CD14-positive monocyte (primary cell): Measurements from ENCODE around the gene PUM2. TPM values are rescaled to one million over a fixed set of nuclear protein-coding genes. Genes with fewer than 3 reads are reported as not detected.

Source experiments
- DNase-seq, 3 donors: peaks; one replicate each; pipeline ENCODE4 v3.0.0-alpha.2; 2011 to 2022
- H2AFZ ChIP-seq: 2 replicates; pipeline ENCODE4 v1.6.0; 2012; ENCODE audit warnings: mild to moderate bottlenecking, low read depth, low read length, inconsistent platforms; ENCODE audit not compliant: insufficient read depth, poor library complexity, severe bottlenecking
- H3K27ac ChIP-seq, 2 donors: 1 replicate in 1 of 2; 2 replicates in 1 of 2; pipeline ENCODE4 v1.5.1; 2012 to 2013; ENCODE audit warnings: low read length in 2 of 2, control low read depth in 1 of 2, inconsistent platforms in 1 of 2, low read depth in 1 of 2, mild to moderate bottlenecking in 1 of 2
- H3K27me3 ChIP-seq, 2 donors: one replicate each; pipeline versions ENCODE4 v1.6.0 to v1.6.1; 2011 to 2013; ENCODE audit warnings: low read length in 2 of 2; ENCODE audit not compliant: control insufficient read depth in 2 of 2, insufficient read depth in 2 of 2
- H3K36me3 ChIP-seq, 2 donors: replicated peaks in 1 of 2; 1 replicate in 1 of 2; 2 replicates in 1 of 2; pipeline versions ENCODE4 v1.5.1 to v1.6.1; 2012 to 2013; ENCODE audit warnings: low read length in 2 of 2, control low read depth in 1 of 2, inconsistent platforms in 1 of 2, mild to moderate bottlenecking in 1 of 2; ENCODE audit not compliant: insufficient read depth in 2 of 2, control insufficient read depth in 1 of 2
- H3K4me1 ChIP-seq, 2 donors: 1 replicate in 1 of 2; 2 replicates in 1 of 2; pipeline versions ENCODE4 v1.5.1 to v1.6.1; 2012 to 2013; ENCODE audit warnings: low read length in 2 of 2, control low read depth in 1 of 2, inconsistent platforms in 1 of 2, mild to moderate bottlenecking in 1 of 2, moderate library complexity in 1 of 2; ENCODE audit not compliant: insufficient read depth in 2 of 2, control insufficient read depth in 1 of 2
- H3K4me2 ChIP-seq: replicated peaks from 2 replicates; pipeline ENCODE3; 2012; ENCODE audit warnings: low read length, moderate library complexity, mild to moderate bottlenecking; ENCODE audit not compliant: poor library complexity, severe bottlenecking; ENCODE audit errors: extremely low read depth
- H3K4me3 ChIP-seq, 3 experiments: fragments of 200-600 bp in 1 of 3; sonication (generic) in 1 of 3; replicated peaks in 1 of 3; 1 replicate in 2 of 3; 2 replicates in 1 of 3; pipeline ENCODE4 v1.5.1; 2011 to 2013; ENCODE audit warnings: low read length in 3 of 3, mild to moderate bottlenecking in 3 of 3, control low read depth in 2 of 3, low read depth in 2 of 3, inconsistent platforms in 1 of 3, moderate library complexity in 1 of 3
- H3K79me2 ChIP-seq: 2 replicates; pipeline ENCODE4 v1.6.0; 2012; ENCODE audit warnings: mild to moderate bottlenecking, control low read depth, inconsistent platforms, low read length, moderate library complexity; ENCODE audit not compliant: insufficient read depth
- H3K9ac ChIP-seq: 2 replicates; pipeline ENCODE4 v1.6.0; 2017; ENCODE audit warnings: low read length, mild to moderate bottlenecking; ENCODE audit not compliant: insufficient read depth, poor library complexity, severe bottlenecking
- H3K9me3 ChIP-seq, 2 donors: replicated peaks in 1 of 2; 1 replicate in 1 of 2; 2 replicates in 1 of 2; pipeline versions ENCODE4 v1.5.1 to v1.6.1; 2012 to 2013; ENCODE audit warnings: low read length in 2 of 2, control low read depth in 1 of 2; ENCODE audit not compliant: control insufficient read depth in 1 of 2, insufficient read depth in 1 of 2
- H4K20me1 ChIP-seq: 2 replicates; pipeline ENCODE4 v1.6.0; 2012; ENCODE audit warnings: mild to moderate bottlenecking, low read length, control low read depth, moderate library complexity; ENCODE audit not compliant: insufficient read depth
- H3K27ac Mint-ChIP-seq, 7 donors: one replicate each; pipeline ENCODE4 v1.8.0; 2020; ENCODE audit warnings: mild to moderate bottlenecking in 7 of 7, mixed read lengths in 7 of 7, moderate library complexity in 6 of 7, inconsistent platforms in 2 of 7
- H3K27me3 Mint-ChIP-seq, 3 donors: one replicate each; pipeline ENCODE4 v1.8.0; 2021 to 2022; ENCODE audit warnings: low read depth in 3 of 3, mild to moderate bottlenecking in 3 of 3, mixed read lengths in 3 of 3, moderate library complexity in 3 of 3, inconsistent platforms in 1 of 3
- H3K36me3 Mint-ChIP-seq, 2 donors: one replicate each; pipeline ENCODE4 v1.8.0; 2020; ENCODE audit warnings: mixed read lengths in 2 of 2, inconsistent platforms in 1 of 2, mild to moderate bottlenecking in 1 of 2
- H3K4me1 Mint-ChIP-seq: one replicate; pipeline ENCODE4 v1.8.0; 2020; ENCODE audit warnings: mild to moderate bottlenecking, mixed read lengths
- H3K4me3 Mint-ChIP-seq, 2 donors: one replicate each; pipeline ENCODE4 v1.8.0; 2020; ENCODE audit warnings: mild to moderate bottlenecking in 2 of 2, mixed read lengths in 2 of 2, moderate library complexity in 1 of 2
- H3K9me3 Mint-ChIP-seq, 7 donors: one replicate each; pipeline ENCODE4 v1.8.0; 2020 to 2022; ENCODE audit warnings: mixed read lengths in 7 of 7, mild to moderate bottlenecking in 6 of 7, moderate library complexity in 6 of 7, inconsistent platforms in 2 of 7
- WGBS: methylation state at CpG from one replicate; pipeline ENCODE4 v1.1.5; 2013; ENCODE audit warnings: missing lambda C conversion rate; ENCODE audit not compliant: insufficient coverage; 5-methylcytosine and 5-hydroxymethylcytosine counted together
- intact Hi-C, 2 donors: fragments of 100-400 bp; cut with micrococcal nuclease; formaldehyde crosslinking; loops; one replicate each; pipeline versions ENCODE4 v1.15.0 to v1.15.1; 2023
- polyA plus RNA-seq, 3 donors: library from polyadenylated mRNA; depleted of rRNA in 1 of 3; unstranded in 2 of 3; stranded (reverse) in 1 of 3; fragments of 300-500 nt in 2 of 3; fragments of >200 nt in 1 of 3; fragmentation: Illumina TruSeq in 2 of 3; gene quantifications; 1 replicate in 2 of 3; 2 replicates in 1 of 3; pipeline ENCODE4 v1.2.3, GENCODE V29; 2012 to 2021
- TF ChIP-seq, protein P1 (sequence below): fragments of 200-600 bp; IDR thresholded peaks from one replicate; pipeline ENCODE4 v1.8.0; 2022; ENCODE audit warnings: antibody characterized with exemption, mild to moderate bottlenecking

The PUM2 gene
- polyA plus RNA-seq, 3 donors = 7.2 to 22.4 (median 8.3) TPM

- no peak overlapping the region for H3K9ac ChIP-seq
- no peaks in the 10 kb centered on the region for H3K9me3 ChIP-seq
- no peak for DNase-seq
- peaks cover 6% of the 10 kb centered on the region for H3K79me2 ChIP-seq
- H3K4me2 ChIP-seq = no peak overlapping the region
- Mint-ChIP-seq H3K36me3 (no peaks in the 10 kb centered on the region), H3K4me3 (no peak overlapping the region), H3K27me3 (no peaks in the 10 kb centered on the region), H3K27ac (no peak overlapping the region), H3K4me1 (peaks cover 11% of the 10 kb centered on the region), H3K9me3 (peaks cover 0 to 2% (median 0%) of the 10 kb centered on the region in 7 donors)
- TF ChIP-seq, protein P1, sequence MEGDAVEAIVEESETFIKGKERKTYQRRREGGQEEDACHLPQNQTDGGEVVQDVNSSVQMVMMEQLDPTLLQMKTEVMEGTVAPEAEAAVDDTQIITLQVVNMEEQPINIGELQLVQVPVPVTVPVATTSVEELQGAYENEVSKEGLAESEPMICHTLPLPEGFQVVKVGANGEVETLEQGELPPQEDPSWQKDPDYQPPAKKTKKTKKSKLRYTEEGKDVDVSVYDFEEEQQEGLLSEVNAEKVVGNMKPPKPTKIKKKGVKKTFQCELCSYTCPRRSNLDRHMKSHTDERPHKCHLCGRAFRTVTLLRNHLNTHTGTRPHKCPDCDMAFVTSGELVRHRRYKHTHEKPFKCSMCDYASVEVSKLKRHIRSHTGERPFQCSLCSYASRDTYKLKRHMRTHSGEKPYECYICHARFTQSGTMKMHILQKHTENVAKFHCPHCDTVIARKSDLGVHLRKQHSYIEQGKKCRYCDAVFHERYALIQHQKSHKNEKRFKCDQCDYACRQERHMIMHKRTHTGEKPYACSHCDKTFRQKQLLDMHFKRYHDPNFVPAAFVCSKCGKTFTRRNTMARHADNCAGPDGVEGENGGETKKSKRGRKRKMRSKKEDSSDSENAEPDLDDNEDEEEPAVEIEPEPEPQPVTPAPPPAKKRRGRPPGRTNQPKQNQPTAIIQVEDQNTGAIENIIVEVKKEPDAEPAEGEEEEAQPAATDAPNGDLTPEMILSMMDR = no peak
- WGBS = no CpG with 5 or more reads among the region's 2 CpGs
- H3K27ac ChIP-seq = no peak overlapping the region
- intact Hi-C loops = loop anchor here (10.0 kb wide), 2 partner anchors 70 to 90 kb away; partner anchors contain the start of gene RHOB (in 1 of the 2)
- H4K20me1 ChIP-seq = no peaks in the 10 kb centered on the region
- no peak overlapping the region for H3K4me3 ChIP-seq
- H3K36me3 ChIP-seq = no peaks in the 10 kb centered on the region
- H3K4me1 ChIP-seq = peaks cover 15 to 18% of the 10 kb centered on the region in 2 donors
- H3K27me3 ChIP-seq = no peaks in the 10 kb centered on the region
- H2AFZ ChIP-seq = no peak overlapping the region
Observed at GRCh38 chr2:20355131-20355530, 4.5 kb upstream of the PUM2 start.

DNA sequence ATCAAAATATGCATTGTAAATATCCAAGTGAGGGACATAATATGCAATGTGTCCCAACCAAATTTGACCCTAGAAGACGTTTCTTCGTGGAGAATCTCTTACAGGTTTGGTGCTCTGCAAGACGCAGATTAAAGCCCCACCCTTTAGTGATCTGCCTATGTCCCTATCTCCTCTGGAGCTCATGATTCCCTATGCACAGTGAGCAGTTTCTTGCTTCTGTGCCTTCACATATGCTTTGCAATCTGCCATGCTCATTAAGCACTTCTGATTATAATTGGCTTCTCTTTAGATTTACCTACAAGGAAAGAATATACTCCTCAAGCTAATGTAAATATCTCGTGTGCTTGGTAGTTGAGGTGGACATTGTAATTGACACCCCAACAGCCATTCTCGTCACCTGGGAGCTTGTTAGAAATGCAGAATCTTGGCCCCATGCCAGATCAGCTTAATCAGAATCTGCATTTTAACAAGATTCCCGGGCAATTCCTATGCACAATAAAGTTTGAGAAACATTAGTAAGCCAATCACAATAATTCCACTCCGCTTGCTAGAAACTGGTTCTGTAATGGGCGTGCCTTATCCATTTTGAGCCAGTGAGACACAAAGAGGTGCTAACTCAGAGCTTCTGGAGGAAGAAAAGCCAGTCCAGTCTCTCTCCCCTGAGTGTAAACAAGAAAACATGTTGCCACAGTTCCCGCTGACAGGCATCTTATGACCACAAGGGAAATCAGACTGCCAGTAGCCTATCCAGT lies 2.8 kb upstream of the PUM2 start:
- Histone ChIP-seq H3K9me3 (no peaks in the 10 kb centered on the region), H3K27ac (no peak overlapping the region), H3K36me3 (no peaks in the 10 kb centered on the region), H3K4me3 (no peak overlapping the region), H3K9ac (no peak overlapping the region), H4K20me1 (peaks cover 17% of the 10 kb centered on the region), H3K27me3 (no peaks in the 10 kb centered on the region), H3K79me2 (peaks cover 23% of the 10 kb centered on the region), H3K4me2 (no peak overlapping the region), H2AFZ (peak overlapping the region; percentile 27), H3K4me1 (peaks cover 27 to 33% of the 10 kb centered on the region in 2 donors)
- Mint-ChIP-seq H3K4me3 (no peak overlapping the region), H3K27me3 (peaks cover 0 to 2% (median 2%) of the 10 kb centered on the region in 3 donors), H3K4me1 (peaks cover 26% of the 10 kb centered on the region), H3K36me3 (peaks cover 0 to 1% of the 10 kb centered on the region in 2 donors), H3K9me3 (peaks cover 0 to 2% (median 0%) of the 10 kb centered on the region in 7 donors), H3K27ac (no peak overlapping the region)
- TF ChIP-seq, protein P1 = no peak
- intact Hi-C loops = loop anchor here (10.0 kb wide), 2 partner anchors 71 to 91 kb away; partner anchors contain the start of gene RHOB (in 1 of the 2)
- DNase-seq = no peak
- 97% methylated on average over 5 of the region's 9 CpGs for WGBS
